ENCODE results near the gene KCNQ2. TPM values are rescaled to one million over a fixed set of nuclear protein-coding genes. Genes with fewer than 3 reads are reported as not detected.

The KCNQ2 gene
- total RNA-seq, 2 experiments from 2014 or later: not detected

GRCh38 chr20:63458170-63459069, 14.0 kb downstream of the KCNQ2 start:
- Mint-ChIP-seq H3K4me1 (no peaks in the 10 kb centered on the region), H3K27ac (no peak overlapping the region), H3K4me3 (no peak overlapping the region), H3K27me3 (peaks cover 10% of the 10 kb centered on the region), H3K36me3 (ENCODE audit: low read depth) (no peaks in the 10 kb centered on the region), H3K9me3 (no peaks in the 10 kb centered on the region)
- no peak for DNase-seq
- CTCF ChIA-PET: no interaction called here
- POLR2A ChIA-PET: no interaction called here

GRCh38 chr20:63457737-63458136, 14.7 kb downstream of the KCNQ2 start:
- Mint-ChIP-seq H3K4me3 (no peak overlapping the region), H3K4me1 (no peaks in the 10 kb centered on the region), H3K9me3 (no peaks in the 10 kb centered on the region), H3K27me3 (peaks cover 10% of the 10 kb centered on the region), H3K36me3 (ENCODE audit: low read depth) (no peaks in the 10 kb centered on the region), H3K27ac (no peak overlapping the region)
- ChIA-PET CTCF (no interaction called here), POLR2A (no interaction called here)
- peak; percentile 23 for DNase-seq

- CTCF ChIA-PET: no interaction called here
- H3K4me1 Mint-ChIP-seq: no peaks in the 10 kb centered on the region
These were observed 15.8 kb downstream of the KCNQ2 start for GRCh38 chr20:63456429-63457284.

GRCh38 chr20:63455568-63455859, 16.9 kb downstream of the KCNQ2 start:
- ChIA-PET CTCF (no interaction called here), POLR2A (no interaction called here)
- Mint-ChIP-seq H3K4me3 (no peak overlapping the region), H3K27ac (no peak overlapping the region), H3K27me3 (peaks cover 10% of the 10 kb centered on the region), H3K9me3 (no peaks in the 10 kb centered on the region), H3K4me1 (no peaks in the 10 kb centered on the region), H3K36me3 (ENCODE audit: low read depth) (no peaks in the 10 kb centered on the region)
- DNase-seq: no peak

More at GRCh38 chr20:63456429-63457284, 15.8 kb downstream of the KCNQ2 start:
- no peak overlapping the region for H3K4me3 Mint-ChIP-seq
- H3K9me3 Mint-ChIP-seq: no peaks in the 10 kb centered on the region
- no peaks in the 10 kb centered on the region for H3K36me3 Mint-ChIP-seq (ENCODE audit: low read depth)
- DNase-seq: no peak
- POLR2A ChIA-PET: no interaction called here
- H3K27ac Mint-ChIP-seq: no peak overlapping the region
- peaks cover 10% of the 10 kb centered on the region for H3K27me3 Mint-ChIP-seq

- POLR2A ChIA-PET: no interaction called here
- Mint-ChIP-seq H3K4me1 (no peaks in the 10 kb centered on the region), H3K27ac (no peak overlapping the region)
These were observed 17.5 kb downstream of the KCNQ2 start for GRCh38 chr20:63454731-63455567.

GRCh38 chr20:63452821-63453523, 19.5 kb downstream of the KCNQ2 start:
- H3K36me3 Mint-ChIP-seq (ENCODE audit: low read depth): no peaks in the 10 kb centered on the region
- H3K4me1 Mint-ChIP-seq: no peaks in the 10 kb centered on the region

More at GRCh38 chr20:63454731-63455567, 17.5 kb downstream of the KCNQ2 start:
- CTCF ChIA-PET: no interaction called here
- no peak overlapping the region for H3K4me3 Mint-ChIP-seq
- H3K36me3 Mint-ChIP-seq (ENCODE audit: low read depth): no peaks in the 10 kb centered on the region
- H3K9me3 Mint-ChIP-seq: no peaks in the 10 kb centered on the region
- DNase-seq: no peak
- peaks cover 10% of the 10 kb centered on the region for H3K27me3 Mint-ChIP-seq

GRCh38 chr20:63452341-63452740, 20.1 kb downstream of the KCNQ2 start:
- Mint-ChIP-seq H3K27me3 (peaks cover 10% of the 10 kb centered on the region), H3K9me3 (no peaks in the 10 kb centered on the region), H3K27ac (no peak overlapping the region), H3K4me3 (no peak overlapping the region), H3K36me3 (ENCODE audit: low read depth) (no peaks in the 10 kb centered on the region), H3K4me1 (no peaks in the 10 kb centered on the region)
- POLR2A ChIA-PET: no interaction called here
- CTCF ChIA-PET: no interaction called here
- DNase-seq: no peak

More at GRCh38 chr20:63452821-63453523, 19.5 kb downstream of the KCNQ2 start:
- CTCF ChIA-PET: no interaction called here
- POLR2A ChIA-PET: no interaction called here
- DNase-seq: no peak
- Mint-ChIP-seq H3K9me3 (no peaks in the 10 kb centered on the region), H3K4me3 (no peak overlapping the region), H3K27me3 (peaks cover 10% of the 10 kb centered on the region), H3K27ac (no peak overlapping the region)

- CTCF ChIA-PET: no interaction called here
- POLR2A ChIA-PET: no interaction called here
- Mint-ChIP-seq H3K27me3 (peaks cover 10% of the 10 kb centered on the region), H3K36me3 (ENCODE audit: low read depth) (no peaks in the 10 kb centered on the region), H3K27ac (no peak overlapping the region), H3K9me3 (no peaks in the 10 kb centered on the region), H3K4me1 (no peaks in the 10 kb centered on the region), H3K4me3 (no peak overlapping the region)
- DNase-seq: no peak
These were observed 20.6 kb downstream of the KCNQ2 start for GRCh38 chr20:63451821-63452220.

- Mint-ChIP-seq H3K27me3 (peaks cover 8% of the 10 kb centered on the region), H3K9me3 (no peaks in the 10 kb centered on the region), H3K36me3 (ENCODE audit: low read depth) (no peaks in the 10 kb centered on the region), H3K4me1 (no peaks in the 10 kb centered on the region), H3K4me3 (no peak overlapping the region), H3K27ac (no peak overlapping the region)
- no peak for DNase-seq
- CTCF ChIA-PET: no interaction called here
- POLR2A ChIA-PET: no interaction called here
These were observed 22.4 kb downstream of the KCNQ2 start for GRCh38 chr20:63449796-63450730.

- no peaks in the 10 kb centered on the region for H3K36me3 Mint-ChIP-seq (ENCODE audit: low read depth)
- peaks cover 3% of the 10 kb centered on the region for H3K27me3 Mint-ChIP-seq
- H3K4me3 Mint-ChIP-seq: no peak overlapping the region
- no peaks in the 10 kb centered on the region for H3K4me1 Mint-ChIP-seq
- ChIA-PET CTCF (no interaction called here), POLR2A (no interaction called here)
- H3K9me3 Mint-ChIP-seq: no peaks in the 10 kb centered on the region
- no peak for DNase-seq
- no peak overlapping the region for H3K27ac Mint-ChIP-seq
These were observed 23.4 kb downstream of the KCNQ2 start for GRCh38 chr20:63449025-63449424.

GRCh38 chr20:63448031-63448430, 24.4 kb downstream of the KCNQ2 start:
- no peaks in the 10 kb centered on the region for H3K27me3 Mint-ChIP-seq
- H3K9me3 Mint-ChIP-seq: no peaks in the 10 kb centered on the region
- no peak overlapping the region for H3K27ac Mint-ChIP-seq
- no peaks in the 10 kb centered on the region for H3K36me3 Mint-ChIP-seq (ENCODE audit: low read depth)
- DNase-seq: no peak
- no peak overlapping the region for H3K4me3 Mint-ChIP-seq
- POLR2A ChIA-PET: no interaction called here
- CTCF ChIA-PET: no interaction called here
- H3K4me1 Mint-ChIP-seq: no peaks in the 10 kb centered on the region

GRCh38 chr20:63447320-63447719, 25.1 kb downstream of the KCNQ2 start:
- no peak overlapping the region for H3K4me3 Mint-ChIP-seq
- POLR2A ChIA-PET: no interaction called here
- H3K4me1 Mint-ChIP-seq: peaks cover under 1% of the 10 kb centered on the region
- H3K36me3 Mint-ChIP-seq (ENCODE audit: low read depth): no peaks in the 10 kb centered on the region
- peaks cover 3% of the 10 kb centered on the region for H3K9me3 Mint-ChIP-seq
- H3K27me3 Mint-ChIP-seq: no peaks in the 10 kb centered on the region
- no peak for DNase-seq
- no peak overlapping the region for H3K27ac Mint-ChIP-seq
- CTCF ChIA-PET: interaction anchor here (1.4 kb wide), 1 partner anchor 49 kb away, joined by 5 read pairs; no protein-coding TSS in a partner anchor
